ENCODE measurements around the gene HAP1. TPM values are rescaled to one million over a fixed set of nuclear protein-coding genes. Genes with fewer than 3 reads are reported as not detected.
"Not testable (repeated sequence)": the region's sequence is repeated elsewhere in the genome, so short reads cannot be mapped to it uniquely, and the experiment has no call there.

The HAP1 gene
- under 1 TPM in 1 of 3 donors, not detected in 2; 0.18 TPM for total RNA-seq

- ATAC-seq (peak; percentile 7 to 10), DNase-seq (no peak)
- no peaks in the 10 kb centered on the region for H3K9me3 Mint-ChIP-seq
- H3K36me3 Mint-ChIP-seq (ENCODE audit: insufficient read depth), result no peaks in the 10 kb centered on the region
- peaks cover 7% of the 10 kb centered on the region for H3K4me1 Mint-ChIP-seq (ENCODE audit: low read depth)
- peaks cover 52% of the 10 kb centered on the region for H3K27me3 Mint-ChIP-seq (ENCODE audit: low read depth)
- H3K4me3 Mint-ChIP-seq, result no peak within 1 kb of the TSS
These were observed at the start of gene HAP1 for GRCh38 chr17:41734139-41734948. Gene HAP1 (minus strand): TSS chr17:41734643. CDS start chr17:41734634, 9 bp downstream.

- H3K27me3 Mint-ChIP-seq (ENCODE audit: low read depth), result peaks cover 25% of the 10 kb centered on the region
- ATAC-seq, result no peak
These were observed 47.7 kb upstream of the HAP1 start for GRCh38 chr17:41782142-41782541.

DNA sequence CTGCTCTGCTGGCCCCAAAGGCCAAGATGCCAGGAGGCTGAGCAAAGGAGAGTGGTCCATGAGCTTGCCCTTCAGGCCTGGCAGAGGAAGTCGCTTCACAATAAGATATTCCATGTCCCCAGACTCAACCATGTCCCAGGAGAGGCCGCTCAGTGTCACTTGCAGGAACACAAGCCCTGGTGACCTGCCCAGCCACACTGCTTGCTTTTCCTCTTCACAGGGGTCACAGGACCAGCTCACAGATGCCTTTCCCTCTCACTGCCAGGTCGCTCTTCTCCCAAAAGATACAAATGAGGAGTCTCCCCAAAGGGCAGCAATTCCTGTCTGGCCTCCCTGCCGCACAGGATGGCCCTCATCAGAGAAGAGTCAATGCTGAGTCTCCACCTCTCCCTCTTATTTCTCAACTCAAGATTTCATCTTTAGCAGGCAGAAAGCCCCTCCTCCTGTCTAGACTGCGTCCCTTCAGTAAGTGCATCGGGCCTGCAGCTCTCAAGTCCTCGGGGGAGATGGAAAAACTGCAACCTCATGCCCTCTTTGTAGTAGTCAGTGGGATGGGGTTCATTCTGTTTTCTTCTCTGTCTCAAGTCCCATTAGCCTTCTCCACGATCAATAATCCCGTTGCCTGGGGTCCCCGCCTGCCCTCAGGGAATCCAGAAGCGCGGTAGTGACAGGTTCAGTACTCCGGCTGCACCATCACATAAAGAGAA, 47.1 kb upstream of the HAP1 start:
- Mint-ChIP-seq H3K4me3 (no peak overlapping the region), H3K4me1 (ENCODE audit: low read depth) (peaks cover 7% of the 10 kb centered on the region), H3K9me3 (no peaks in the 10 kb centered on the region), H3K36me3 (ENCODE audit: insufficient read depth) (no peaks in the 10 kb centered on the region), H3K27me3 (ENCODE audit: low read depth) (peaks cover 20% of the 10 kb centered on the region)
- ATAC-seq (no peak), DNase-seq (no peak)

More at GRCh38 chr17:41782142-41782541, 47.7 kb upstream of the HAP1 start:
- Mint-ChIP-seq H3K36me3 (ENCODE audit: insufficient read depth) (no peaks in the 10 kb centered on the region), H3K4me1 (ENCODE audit: low read depth) (peaks cover 10% of the 10 kb centered on the region), H3K4me3 (no peak overlapping the region), H3K9me3 (no peaks in the 10 kb centered on the region)
- DNase-seq, result no peak

- no peak overlapping the region for H3K4me3 Mint-ChIP-seq
- H3K4me1 Mint-ChIP-seq (ENCODE audit: low read depth), result peaks cover 4% of the 10 kb centered on the region
- H3K27me3 Mint-ChIP-seq (ENCODE audit: low read depth), result peaks cover 21% of the 10 kb centered on the region
- no peaks in the 10 kb centered on the region for H3K36me3 Mint-ChIP-seq (ENCODE audit: insufficient read depth)
- H3K9me3 Mint-ChIP-seq, result no peaks in the 10 kb centered on the region
- ATAC-seq, result no peak
- no peak for DNase-seq
These were observed 45.5 kb upstream of the HAP1 start for GRCh38 chr17:41779954-41780353.

GRCh38 chr17:41777574-41778188, 43.2 kb upstream of the HAP1 start:
- Mint-ChIP-seq H3K36me3 (ENCODE audit: insufficient read depth) (no peaks in the 10 kb centered on the region), H3K4me3 (no peak overlapping the region), H3K27me3 (ENCODE audit: low read depth) (peaks cover 18% of the 10 kb centered on the region), H3K9me3 (no peaks in the 10 kb centered on the region), H3K4me1 (ENCODE audit: low read depth) (no peaks in the 10 kb centered on the region)
- no peak for ATAC-seq
- DNase-seq, result no peak

- H3K4me1 Mint-ChIP-seq (ENCODE audit: low read depth), result no peaks in the 10 kb centered on the region
- H3K36me3 Mint-ChIP-seq (ENCODE audit: insufficient read depth), result no peaks in the 10 kb centered on the region
- no peaks in the 10 kb centered on the region for H3K9me3 Mint-ChIP-seq
- ATAC-seq, result no peak
- no peak for DNase-seq
- no peak overlapping the region for H3K4me3 Mint-ChIP-seq
- H3K27me3 Mint-ChIP-seq (ENCODE audit: low read depth), result peaks cover 19% of the 10 kb centered on the region
These were observed 42.7 kb upstream of the HAP1 start for GRCh38 chr17:41777157-41777573.

DNA sequence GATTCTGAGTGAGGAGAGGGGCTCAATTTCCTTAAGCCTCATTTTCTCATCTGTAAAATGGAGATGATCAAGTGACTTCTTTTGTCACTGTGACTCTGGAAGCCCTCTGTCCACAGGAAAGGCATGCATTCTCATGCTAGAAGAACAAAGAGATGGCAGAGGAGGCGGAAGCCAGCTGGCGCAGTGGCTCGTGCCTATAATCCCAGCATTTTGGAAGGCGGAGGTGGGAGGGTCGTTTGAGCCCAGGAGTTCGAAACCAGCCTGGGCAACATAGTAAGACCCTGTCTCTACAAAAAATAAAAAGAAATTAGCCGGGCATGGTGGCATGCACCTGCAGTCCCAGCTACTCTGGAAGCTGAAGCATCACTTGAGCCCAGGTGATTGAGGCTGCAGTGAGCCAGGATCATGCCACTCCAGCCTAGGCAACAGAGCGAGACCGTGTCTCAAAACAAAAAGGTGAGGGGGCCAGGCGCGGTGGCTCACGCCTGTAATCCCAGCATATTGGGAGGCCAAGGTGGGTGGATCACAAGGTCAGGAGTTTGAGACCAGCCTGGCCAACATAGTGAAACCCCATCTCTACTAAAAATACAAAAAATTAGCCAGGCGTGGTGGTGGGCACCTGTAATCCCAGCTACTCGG, 41.9 kb upstream of the HAP1 start:
- H3K27me3 Mint-ChIP-seq (ENCODE audit: low read depth), result peaks cover 11% of the 10 kb centered on the region
- not testable (repeated sequence) for H3K36me3 Mint-ChIP-seq (ENCODE audit: insufficient read depth); H3K4me3 Mint-ChIP-seq; ATAC-seq; DNase-seq; H3K4me1 Mint-ChIP-seq (ENCODE audit: low read depth); H3K9me3 Mint-ChIP-seq

- H3K4me1 Mint-ChIP-seq (ENCODE audit: low read depth), result no peaks in the 10 kb centered on the region
- no peaks in the 10 kb centered on the region for H3K9me3 Mint-ChIP-seq
- ATAC-seq (no peak), DNase-seq (no peak)
- H3K4me3 Mint-ChIP-seq, result no peak overlapping the region
- H3K27me3 Mint-ChIP-seq (ENCODE audit: low read depth), result peaks cover 11% of the 10 kb centered on the region
- no peaks in the 10 kb centered on the region for H3K36me3 Mint-ChIP-seq (ENCODE audit: insufficient read depth)
These were observed 41.2 kb upstream of the HAP1 start for GRCh38 chr17:41775394-41776226.

DNA sequence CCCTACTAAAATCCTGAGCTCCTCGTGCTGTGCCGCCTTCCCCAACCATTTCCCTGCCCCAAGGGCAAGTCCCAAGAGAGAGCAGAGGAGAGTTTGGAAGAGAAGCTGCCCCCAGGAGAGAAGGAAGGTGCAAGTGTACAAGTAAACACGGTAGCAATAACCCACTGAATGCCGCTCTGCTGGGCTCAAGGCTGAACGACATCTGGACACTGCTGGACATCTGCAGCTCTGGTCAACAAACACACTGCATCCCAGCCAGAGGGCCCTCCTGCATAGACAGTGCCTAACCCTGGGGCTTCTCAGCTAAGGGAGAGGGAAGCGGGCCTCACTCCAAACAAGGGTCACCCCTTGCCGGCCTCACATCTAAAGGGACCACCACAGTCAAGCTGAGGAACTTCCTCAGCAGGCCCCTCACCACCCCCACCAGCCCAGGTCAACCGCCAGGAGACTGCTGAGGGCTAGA, 39.3 kb upstream of the HAP1 start:
- H3K27me3 Mint-ChIP-seq (ENCODE audit: low read depth), result peaks cover 9% of the 10 kb centered on the region

GRCh38 chr17:41773190-41773588, 38.7 kb upstream of the HAP1 start:
- no peak overlapping the region for H3K4me3 Mint-ChIP-seq
- no peaks in the 10 kb centered on the region for H3K9me3 Mint-ChIP-seq
- peaks cover 9% of the 10 kb centered on the region for H3K27me3 Mint-ChIP-seq (ENCODE audit: low read depth)
- DNase-seq (no peak), ATAC-seq (no peak)
- no peaks in the 10 kb centered on the region for H3K4me1 Mint-ChIP-seq (ENCODE audit: low read depth)
- no peaks in the 10 kb centered on the region for H3K36me3 Mint-ChIP-seq (ENCODE audit: insufficient read depth)

More for the DNA sequence above, 39.3 kb upstream of the HAP1 start:
- Mint-ChIP-seq H3K4me3 (no peak overlapping the region), H3K36me3 (ENCODE audit: insufficient read depth) (no peaks in the 10 kb centered on the region), H3K4me1 (ENCODE audit: low read depth) (no peaks in the 10 kb centered on the region), H3K9me3 (no peaks in the 10 kb centered on the region)
- DNase-seq (no peak), ATAC-seq (no peak)

- Mint-ChIP-seq H3K4me1 (ENCODE audit: low read depth) (no peaks in the 10 kb centered on the region), H3K36me3 (ENCODE audit: insufficient read depth) (no peaks in the 10 kb centered on the region), H3K27me3 (ENCODE audit: low read depth) (peaks cover 9% of the 10 kb centered on the region), H3K9me3 (no peaks in the 10 kb centered on the region), H3K4me3 (no peak overlapping the region)
- no peak for ATAC-seq
- no peak for DNase-seq
These were observed 38.2 kb upstream of the HAP1 start for GRCh38 chr17:41772586-41773189.

- H3K9me3 Mint-ChIP-seq, result no peaks in the 10 kb centered on the region
- ATAC-seq, result no peak
These were observed 37.8 kb upstream of the HAP1 start for GRCh38 chr17:41772218-41772585.

More at GRCh38 chr17:41772218-41772585, 37.8 kb upstream of the HAP1 start:
- Mint-ChIP-seq H3K4me1 (ENCODE audit: low read depth) (no peaks in the 10 kb centered on the region), H3K36me3 (ENCODE audit: insufficient read depth) (no peaks in the 10 kb centered on the region), H3K4me3 (no peak overlapping the region), H3K27me3 (ENCODE audit: low read depth) (peaks cover 9% of the 10 kb centered on the region)
- no peak for DNase-seq
